SK-N-SH (cell line): ENCODE results near the gene GRM8. TPM values are rescaled to one million over a fixed set of nuclear protein-coding genes. Genes with fewer than 3 reads are reported as not detected.

ENCODE experiments used
- CTCF ChIA-PET: fragments of 300-600, 350-600 bp; formaldehyde crosslinking; extraction: SDS; loops from one replicate; lab custom pipeline; 2021; lab: Yijun Ruan, JAX
- POLR2A ChIA-PET: fragments of 350-600 bp; sonication (Branson Sonifier 250); formaldehyde crosslinking; extraction: SDS; loops from one replicate; lab custom pipeline; 2020; ENCODE audit warnings: antibody characterized with exemption, inconsistent platforms; lab: Yijun Ruan, JAX
- DNase-seq: peaks from one replicate; pipeline ENCODE4 v3.0.0; 2012
- H2AFZ ChIP-seq: fragments of 200-600 bp; sonication (generic); 2 replicates; pipeline ENCODE4 v1.8.1; 2016; ENCODE audit warnings: antibody characterized with exemption, mild to moderate bottlenecking, low read depth
- H3F3A ChIP-seq: fragments of 200-600 bp; sonication (generic); replicated peaks from 2 replicates; pipeline ENCODE3; 2016; ENCODE audit warnings: antibody characterized with exemption, mild to moderate bottlenecking; ENCODE audit not compliant: insufficient read depth
- H3K27ac ChIP-seq, 2 experiments: fragments of 200-500 bp in 1 of 2; fragments of 200-600 bp in 1 of 2; sonication (Bioruptor generic) in 1 of 2; sonication (generic), shearing (Covaris generic) in 1 of 2; 2 replicates each; pipeline versions ENCODE4 v1.5.1 to v1.6.1; 2014 to 2016; ENCODE audit warnings: low read depth in 2 of 2, inconsistent platforms in 1 of 2, low read length in 1 of 2, mild to moderate bottlenecking in 1 of 2, mixed read lengths in 1 of 2
- H3K27me3 ChIP-seq: fragments of 200-600 bp; sonication (generic), shearing (Covaris generic); 2 replicates; pipeline ENCODE4 v1.6.1; 2016; ENCODE audit warnings: mixed run types; ENCODE audit not compliant: insufficient read depth
- H3K36me3 ChIP-seq, 2 experiments: fragments of 200-500 bp in 1 of 2; fragments of 200-600 bp in 1 of 2; sonication (Bioruptor generic) in 1 of 2; sonication (generic) in 1 of 2; replicated peaks in 1 of 2; 2 replicates each; pipeline versions ENCODE3 to v1.5.1; 2014 to 2016; ENCODE audit warnings: low read length in 1 of 2, mild to moderate bottlenecking in 1 of 2; ENCODE audit not compliant: insufficient read depth in 2 of 2, control insufficient read depth in 1 of 2
- H3K4me1 ChIP-seq, 2 experiments: fragments of 200-500 bp in 1 of 2; fragments of 200-600 bp in 1 of 2; sonication (Bioruptor generic) in 1 of 2; sonication (generic), shearing (Covaris generic) in 1 of 2; 2 replicates each; pipeline versions ENCODE4 v1.5.1 to v1.6.1; 2014 to 2016; ENCODE audit warnings: low read depth in 1 of 2, low read length in 1 of 2, mixed run types in 1 of 2; ENCODE audit not compliant: insufficient read depth in 2 of 2, control insufficient read depth in 1 of 2
- H3K4me2 ChIP-seq: fragments of 200-600 bp; sonication (generic), shearing (Covaris generic); 2 replicates; pipeline ENCODE4 v1.6.1; 2017; ENCODE audit warnings: mixed run types
- H3K4me3 ChIP-seq, 2 experiments: fragments of 200-500 bp in 1 of 2; fragments of 200-600 bp in 1 of 2; sonication (Bioruptor generic) in 1 of 2; sonication (generic), shearing (Covaris generic) in 1 of 2; 2 replicates each; pipeline versions ENCODE4 v1.5.1 to v1.8.1; 2014 to 2016; ENCODE audit warnings: low read depth in 2 of 2, inconsistent platforms in 1 of 2, low read length in 1 of 2, mild to moderate bottlenecking in 1 of 2, mixed read lengths in 1 of 2, moderate library complexity in 1 of 2
- H3K79me2 ChIP-seq: fragments of 200-600 bp; sonication (generic); 2 replicates; pipeline ENCODE4 v1.8.1; 2017; ENCODE audit warnings: mild to moderate bottlenecking; ENCODE audit not compliant: insufficient read depth
- H3K9ac ChIP-seq: fragments of 200-600 bp; sonication (generic); 2 replicates; pipeline ENCODE4 v1.6.1; 2017; ENCODE audit warnings: mixed run types
- H3K9me2 ChIP-seq: fragments of 200-600 bp; sonication (generic); 2 replicates; pipeline ENCODE4 v1.6.1; 2017; ENCODE audit warnings: mixed run types
- H3K9me3 ChIP-seq: fragments of 200-600 bp; sonication (generic); 2 replicates; pipeline ENCODE4 v1.6.1; 2017; ENCODE audit warnings: mixed run types, mild to moderate bottlenecking, moderate library complexity
- H4K20me1 ChIP-seq: fragments of 200-600 bp; sonication (generic); 2 replicates; pipeline ENCODE4 v1.6.1; 2017; ENCODE audit warnings: mild to moderate bottlenecking, mixed run types; ENCODE audit not compliant: insufficient read depth
- CHD2 ChIP-seq: fragments of 150-350 bp; IDR thresholded peaks from 2 replicates; pipeline ENCODE4 v1.6.1; 2018; ENCODE audit warnings: low read length; ENCODE audit not compliant: partially characterized antibody
- ELF1 ChIP-seq: IDR thresholded peaks from 2 replicates; pipeline ENCODE4 v1.4.0; 2012
- EP300 ChIP-seq, 2 experiments: IDR thresholded peaks; 2 replicates each; pipeline versions ENCODE4 v1.4.0 to v1.6.1; 2012; ENCODE audit warnings: borderline replicate concordance in 1 of 2, low read depth in 1 of 2, low read length in 1 of 2
- EZH2phosphoT487 ChIP-seq: fragments of 200-600 bp; sonication (generic); IDR thresholded peaks from 2 replicates; pipeline ENCODE4 v1.6.1; 2017; ENCODE audit warnings: low read depth, mixed run types, mild to moderate bottlenecking, antibody characterized with exemption, moderate library complexity, borderline replicate concordance
- FOSL2 ChIP-seq: IDR thresholded peaks from 2 replicates; pipeline ENCODE4 v1.4.0; 2012; ENCODE audit warnings: low read depth, mild to moderate bottlenecking, moderate library complexity, borderline replicate concordance
- FOXM1 ChIP-seq: IDR thresholded peaks from 2 replicates; pipeline ENCODE4 v1.4.0; 2012; ENCODE audit warnings: low read depth, mild to moderate bottlenecking
- JUND ChIP-seq: IDR thresholded peaks from 2 replicates; pipeline ENCODE4 v1.4.0; 2012
- MEF2A ChIP-seq: IDR thresholded peaks from 2 replicates; pipeline ENCODE4 v1.4.0; 2012; ENCODE audit warnings: low read depth, borderline replicate concordance
- MXI1 ChIP-seq: IDR thresholded peaks from 2 replicates; pipeline ENCODE4 v1.6.1; 2012; ENCODE audit warnings: mild to moderate bottlenecking, low read depth, low read length, improper control_type of control experiment
- NFIC ChIP-seq: IDR thresholded peaks from 2 replicates; pipeline ENCODE4 v1.4.0; 2012; ENCODE audit warnings: borderline replicate concordance
- POLR2AphosphoS5 ChIP-seq: IDR thresholded peaks from 2 replicates; pipeline ENCODE4 v1.6.1; 2012; ENCODE audit warnings: low read depth, low read length
- RXRA ChIP-seq: IDR thresholded peaks from 2 replicates; pipeline ENCODE4 v1.4.0; 2012; ENCODE audit warnings: low read depth, mild to moderate bottlenecking, borderline replicate concordance
- SIN3A ChIP-seq: IDR thresholded peaks from 2 replicates; pipeline ENCODE4 v1.6.1; 2012; ENCODE audit warnings: low read depth, mild to moderate bottlenecking, low read length, moderate library complexity, borderline replicate concordance
- TAF1 ChIP-seq: IDR thresholded peaks from 2 replicates; pipeline ENCODE4 v1.6.1; 2012; ENCODE audit warnings: low read depth, mild to moderate bottlenecking, low read length, moderate library complexity, borderline replicate concordance
- TEAD4 ChIP-seq: IDR thresholded peaks from 2 replicates; pipeline ENCODE4 v1.4.0; 2012; ENCODE audit warnings: mild to moderate bottlenecking, borderline replicate concordance; ENCODE audit not compliant: insufficient read depth
- YY1 ChIP-seq: IDR thresholded peaks from 2 replicates; pipeline ENCODE4 v1.4.0; 2012; ENCODE audit warnings: low read depth, mild to moderate bottlenecking
- WGBS: methylation state at CpG from one replicate; pipeline ENCODE4 v1.1.6; 2017; ENCODE audit warnings: low lambda C conversion rate; 5-methylcytosine and 5-hydroxymethylcytosine counted together
- polyA plus RNA-seq, 3 experiments: library from polyadenylated mRNA; depleted of rRNA; stranded (reverse); fragments of >200 nt; gene quantifications; 2 replicates each; pipeline ENCODE4 v1.2.3, GENCODE V29; 2012
- TF ChIP-seq, protein P1 (sequence below): IDR thresholded peaks from 2 replicates; pipeline ENCODE4 v1.4.0; 2012; ENCODE audit warnings: low read depth, borderline replicate concordance
- TF ChIP-seq, protein P2 (sequence below): IDR thresholded peaks from 2 replicates; pipeline ENCODE4 v1.4.0; 2012; ENCODE audit warnings: low read depth, borderline replicate concordance
- TF ChIP-seq, protein P3 (sequence below): IDR thresholded peaks from 2 replicates; pipeline ENCODE4; 2012
- TF ChIP-seq, protein P4 (sequence below): fragments of 200-600 bp; sonication (generic); IDR thresholded peaks from 2 replicates; pipeline ENCODE4 v1.6.1; 2017; ENCODE audit warnings: antibody characterized with exemption, mild to moderate bottlenecking, moderate library complexity

Gene GRM8
- polyA plus RNA-seq, 1 of the 3 experiments (the other 2 are of a cell fraction) = 0.10 TPM

DNA sequence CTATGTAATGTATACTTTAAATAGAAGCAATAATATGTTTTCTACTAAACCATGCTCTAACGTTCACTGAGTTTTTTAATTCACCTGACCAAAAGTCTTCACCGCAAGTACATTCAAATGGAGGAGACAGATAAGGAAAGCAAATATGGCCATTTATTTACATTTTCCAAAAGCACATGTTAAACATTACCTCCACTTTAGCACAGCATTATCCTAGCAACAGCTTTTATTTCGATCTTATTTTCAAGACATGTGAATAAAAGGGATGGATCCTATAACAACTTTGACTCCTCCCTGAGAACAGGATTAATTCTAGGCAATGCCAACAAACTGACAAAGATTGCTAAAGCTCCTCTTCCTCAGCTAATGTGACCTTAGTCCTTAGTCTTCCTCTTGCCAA lies 11.5 kb upstream of the GRM8 start:
- ChIA-PET CTCF (interaction anchor here (0.8 to 3.8 kb wide), 3 partner anchors 10 to 250 kb away, joined by 3 to 21 read pairs (median 5); partner anchors contain the start of gene GRM8), POLR2A (no interaction called here)
- TF ChIP-seq YY1 = no peak
- no peak for TF ChIP-seq MEF2A
- TF ChIP-seq FOXM1 = no peak
- no peak for TF ChIP-seq POLR2AphosphoS5
- TF ChIP-seq TAF1 = no peak
- TF ChIP-seq, protein P1, sequence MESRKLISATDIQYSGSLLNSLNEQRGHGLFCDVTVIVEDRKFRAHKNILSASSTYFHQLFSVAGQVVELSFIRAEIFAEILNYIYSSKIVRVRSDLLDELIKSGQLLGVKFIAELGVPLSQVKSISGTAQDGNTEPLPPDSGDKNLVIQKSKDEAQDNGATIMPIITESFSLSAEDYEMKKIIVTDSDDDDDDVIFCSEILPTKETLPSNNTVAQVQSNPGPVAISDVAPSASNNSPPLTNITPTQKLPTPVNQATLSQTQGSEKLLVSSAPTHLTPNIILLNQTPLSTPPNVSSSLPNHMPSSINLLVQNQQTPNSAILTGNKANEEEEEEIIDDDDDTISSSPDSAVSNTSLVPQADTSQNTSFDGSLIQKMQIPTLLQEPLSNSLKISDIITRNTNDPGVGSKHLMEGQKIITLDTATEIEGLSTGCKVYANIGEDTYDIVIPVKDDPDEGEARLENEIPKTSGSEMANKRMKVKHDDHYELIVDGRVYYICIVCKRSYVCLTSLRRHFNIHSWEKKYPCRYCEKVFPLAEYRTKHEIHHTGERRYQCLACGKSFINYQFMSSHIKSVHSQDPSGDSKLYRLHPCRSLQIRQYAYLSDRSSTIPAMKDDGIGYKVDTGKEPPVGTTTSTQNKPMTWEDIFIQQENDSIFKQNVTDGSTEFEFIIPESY = no peak
- no peak for TF ChIP-seq TEAD4
- no peak for TF ChIP-seq NFIC
- TF ChIP-seq ELF1 = no peak
- TF ChIP-seq, protein P2, sequence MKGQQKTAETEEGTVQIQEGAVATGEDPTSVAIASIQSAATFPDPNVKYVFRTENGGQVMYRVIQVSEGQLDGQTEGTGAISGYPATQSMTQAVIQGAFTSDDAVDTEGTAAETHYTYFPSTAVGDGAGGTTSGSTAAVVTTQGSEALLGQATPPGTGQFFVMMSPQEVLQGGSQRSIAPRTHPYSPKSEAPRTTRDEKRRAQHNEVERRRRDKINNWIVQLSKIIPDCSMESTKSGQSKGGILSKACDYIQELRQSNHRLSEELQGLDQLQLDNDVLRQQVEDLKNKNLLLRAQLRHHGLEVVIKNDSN = no peak
- TF ChIP-seq, protein P3, sequence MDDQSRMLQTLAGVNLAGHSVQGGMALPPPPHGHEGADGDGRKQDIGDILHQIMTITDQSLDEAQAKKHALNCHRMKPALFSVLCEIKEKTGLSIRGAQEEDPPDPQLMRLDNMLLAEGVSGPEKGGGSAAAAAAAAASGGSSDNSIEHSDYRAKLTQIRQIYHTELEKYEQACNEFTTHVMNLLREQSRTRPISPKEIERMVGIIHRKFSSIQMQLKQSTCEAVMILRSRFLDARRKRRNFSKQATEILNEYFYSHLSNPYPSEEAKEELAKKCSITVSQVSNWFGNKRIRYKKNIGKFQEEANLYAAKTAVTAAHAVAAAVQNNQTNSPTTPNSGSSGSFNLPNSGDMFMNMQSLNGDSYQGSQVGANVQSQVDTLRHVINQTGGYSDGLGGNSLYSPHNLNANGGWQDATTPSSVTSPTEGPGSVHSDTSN = no peak
- no peak for TF ChIP-seq CHD2
- no peak for TF ChIP-seq JUND
- Histone ChIP-seq H2AFZ (no peak overlapping the region), H3K4me3 (no peak overlapping the region), H3K9ac (no peak overlapping the region), H4K20me1 (no peaks in the 10 kb centered on the region), H3K4me1 (no peaks in the 10 kb centered on the region), H3K4me2 (no peak overlapping the region), H3K9me2 (no peaks in the 10 kb centered on the region), H3K36me3 (no peaks in the 10 kb centered on the region), H3K79me2 (no peaks in the 10 kb centered on the region), H3K27ac (no peak overlapping the region), H3K27me3 (no peaks in the 10 kb centered on the region; the same call in 1 of the 2 replicates), H3F3A (no peaks in the 10 kb centered on the region), H3K9me3 (no peaks in the 10 kb centered on the region)
- 44% methylated on average over 3 of the region's 3 CpGs for WGBS
- DNase-seq = no peak

DNA sequence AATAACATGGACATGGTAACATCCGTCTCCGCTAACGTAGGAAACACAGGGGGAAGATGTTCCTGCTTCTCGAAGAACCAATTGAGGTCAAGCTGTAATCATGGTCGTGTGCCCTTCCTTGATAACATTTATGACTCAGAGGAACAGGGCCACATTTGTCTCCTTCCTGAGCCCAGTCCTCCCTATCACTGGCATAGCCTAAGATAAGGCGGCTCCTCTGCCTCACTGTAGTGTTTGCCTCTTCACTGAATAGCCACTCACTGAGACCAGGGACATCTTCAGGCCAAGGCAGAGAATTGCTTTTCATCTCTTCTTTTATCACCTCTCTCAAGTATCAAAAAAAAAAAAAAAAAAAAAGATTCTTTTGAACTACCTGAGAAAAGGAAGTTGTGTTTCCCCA lies 5.4 kb upstream of the GRM8 start:
- H3K9ac ChIP-seq = no peak overlapping the region
- H3K36me3 ChIP-seq = no peaks in the 10 kb centered on the region
- POLR2A ChIA-PET = no interaction called here
- no peaks in the 10 kb centered on the region for H3K9me3 ChIP-seq
- H3K79me2 ChIP-seq = no peaks in the 10 kb centered on the region
- no peak for DNase-seq
- H2AFZ ChIP-seq = no peak overlapping the region
- no peaks in the 10 kb centered on the region for H3K9me2 ChIP-seq
- H4K20me1 ChIP-seq = no peaks in the 10 kb centered on the region
- H3K4me3 ChIP-seq = no peak overlapping the region
- H3F3A ChIP-seq = no peaks in the 10 kb centered on the region
- CTCF ChIA-PET = interaction anchor here (1.9 to 3.0 kb wide), 2 partner anchors 14 to 455 kb away, joined by 6 to 12 read pairs; no protein-coding TSS in a partner anchor
- H3K4me1 ChIP-seq = peaks cover 0 to 7% of the 10 kb centered on the region in 2 experiments; a peak in 1 of 4 replicates
- H3K27me3 ChIP-seq = peaks cover 11% of the 10 kb centered on the region; the same call in 1 of the 2 replicates
- H3K27ac ChIP-seq = no peak overlapping the region
- 51% methylated on average over 6 of the region's 6 CpGs for WGBS
- H3K4me2 ChIP-seq = no peak overlapping the region
- TF ChIP-seq RXRA (no peak), TAF1 (no peak), FOXM1 (no peak), TEAD4 (no peak), SIN3A (no peak), NFIC (no peak), FOSL2 (no peak), EZH2phosphoT487 (no peak), EP300 (IDR thresholded peaks at IDR 0.05; ENCODE audit: borderline replicate concordance in 1 of 2, low read depth in 1 of 2, low read length in 1 of 2) (no peak), MXI1 (no peak)
- TF ChIP-seq, protein P4, sequence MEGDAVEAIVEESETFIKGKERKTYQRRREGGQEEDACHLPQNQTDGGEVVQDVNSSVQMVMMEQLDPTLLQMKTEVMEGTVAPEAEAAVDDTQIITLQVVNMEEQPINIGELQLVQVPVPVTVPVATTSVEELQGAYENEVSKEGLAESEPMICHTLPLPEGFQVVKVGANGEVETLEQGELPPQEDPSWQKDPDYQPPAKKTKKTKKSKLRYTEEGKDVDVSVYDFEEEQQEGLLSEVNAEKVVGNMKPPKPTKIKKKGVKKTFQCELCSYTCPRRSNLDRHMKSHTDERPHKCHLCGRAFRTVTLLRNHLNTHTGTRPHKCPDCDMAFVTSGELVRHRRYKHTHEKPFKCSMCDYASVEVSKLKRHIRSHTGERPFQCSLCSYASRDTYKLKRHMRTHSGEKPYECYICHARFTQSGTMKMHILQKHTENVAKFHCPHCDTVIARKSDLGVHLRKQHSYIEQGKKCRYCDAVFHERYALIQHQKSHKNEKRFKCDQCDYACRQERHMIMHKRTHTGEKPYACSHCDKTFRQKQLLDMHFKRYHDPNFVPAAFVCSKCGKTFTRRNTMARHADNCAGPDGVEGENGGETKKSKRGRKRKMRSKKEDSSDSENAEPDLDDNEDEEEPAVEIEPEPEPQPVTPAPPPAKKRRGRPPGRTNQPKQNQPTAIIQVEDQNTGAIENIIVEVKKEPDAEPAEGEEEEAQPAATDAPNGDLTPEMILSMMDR = no peak
- TF ChIP-seq, protein P3 = no peak
